ENCODE measurements around the gene NR6A1.

Gene NR6A1

DNA sequence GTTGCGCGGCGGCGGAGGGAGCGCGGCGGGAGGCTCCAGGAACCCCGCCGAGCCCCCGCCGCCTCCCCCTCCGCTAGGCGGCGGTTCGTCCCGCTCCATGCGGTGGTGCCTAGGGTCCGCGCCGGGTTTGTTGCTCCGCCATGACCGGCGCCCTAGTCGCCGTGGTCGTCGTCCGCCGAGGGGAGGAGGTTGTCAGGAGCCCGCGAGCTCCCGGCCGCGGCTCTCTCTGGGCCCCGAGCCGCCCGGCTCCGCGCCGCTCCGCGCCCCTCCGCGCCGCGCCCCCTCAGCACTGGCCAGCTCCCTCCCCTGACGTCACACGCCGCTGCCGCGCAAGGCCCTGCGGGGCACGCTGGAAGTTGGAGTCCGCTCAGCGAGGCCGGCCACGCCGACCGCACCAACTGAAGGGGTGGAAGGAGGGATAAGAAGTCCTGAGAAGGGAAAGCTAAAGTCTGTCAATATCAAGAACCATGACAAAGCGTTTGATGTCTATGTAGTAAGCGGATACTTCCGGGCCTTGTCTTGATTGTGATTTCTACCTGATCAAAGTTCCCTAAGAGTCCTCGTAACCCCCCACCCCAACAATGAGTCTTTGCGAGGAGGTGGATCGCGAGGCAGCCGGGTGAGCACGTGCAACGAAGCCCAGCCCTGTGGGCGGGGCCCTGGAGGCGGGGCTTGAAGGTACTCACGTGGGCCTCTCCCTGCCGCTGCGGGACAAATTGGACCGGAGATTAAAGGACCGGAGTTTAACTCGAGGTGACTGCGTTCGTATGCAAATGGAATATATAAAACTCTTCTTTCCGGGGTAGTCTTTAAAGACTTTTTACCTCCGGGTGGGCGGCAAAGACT lies at the start of gene NR6A1:
NR6A1 (minus strand) TSS at position 291 of the 846 bp plus-strand sequence.
- DNase-seq, result peak; percentile 74 to 98 (median 92)

DNA sequence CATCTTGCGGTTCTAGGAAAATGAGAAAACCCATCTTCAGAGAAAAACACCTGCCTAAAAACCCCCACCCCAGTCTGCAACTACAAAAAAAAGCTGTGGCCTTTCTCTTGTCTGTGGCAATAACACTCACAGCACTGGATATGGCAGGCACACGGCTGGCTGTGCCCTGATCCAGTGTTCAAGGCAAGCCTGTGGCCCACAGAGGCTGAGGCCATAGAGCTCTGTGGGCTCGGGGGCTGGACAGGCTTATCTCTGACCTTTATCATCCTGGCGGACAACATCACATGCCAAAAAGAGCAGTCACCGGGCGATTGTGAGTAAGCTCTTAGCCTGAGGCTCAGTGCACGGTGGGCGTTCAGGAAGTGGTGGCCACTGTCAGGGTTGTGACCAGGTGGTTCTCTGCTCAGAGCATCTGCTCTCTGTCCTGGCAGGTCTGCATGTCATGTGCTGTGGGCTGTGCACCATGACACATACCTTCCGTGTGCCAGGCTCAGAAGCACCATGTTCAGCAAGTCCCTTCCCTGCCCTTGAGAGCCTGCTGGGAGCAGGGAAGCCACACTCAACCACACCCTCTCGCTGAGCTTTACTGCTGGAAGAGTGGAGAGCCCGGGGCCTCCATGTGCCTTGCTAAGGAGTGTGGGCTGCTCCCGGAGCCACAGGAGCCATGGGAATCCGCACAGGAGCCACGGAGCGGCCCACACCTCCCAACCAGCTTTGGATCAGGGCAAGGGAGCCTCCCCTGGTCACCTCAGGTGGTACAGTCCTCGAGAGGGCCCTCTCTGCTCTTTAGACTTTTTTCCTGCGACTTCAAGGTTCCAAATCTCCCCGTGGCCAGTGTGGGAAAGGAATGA lies 47.5 kb upstream of the NR6A1 start:
- DNase-seq, result no peak

DNA sequence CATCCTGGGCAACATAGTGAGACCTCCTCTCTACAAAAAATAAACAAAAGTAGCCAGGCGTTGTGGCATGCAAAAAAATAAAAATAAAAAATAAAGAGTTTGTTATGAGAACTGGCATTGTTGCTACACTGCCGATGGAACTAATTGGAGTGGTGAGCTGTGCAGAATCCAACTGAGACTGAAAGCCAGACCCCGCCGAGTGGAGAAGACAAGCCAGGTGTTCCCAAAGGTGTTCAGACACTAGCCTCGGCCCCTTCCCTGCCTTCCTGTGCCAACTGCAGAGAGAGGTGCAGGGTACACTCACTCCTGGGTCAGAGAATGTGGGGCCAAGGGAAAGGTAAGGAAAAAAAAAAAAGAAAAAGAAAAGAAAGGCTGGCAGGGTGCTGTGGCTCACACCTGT lies 44.5 kb upstream of the NR6A1 start:
- no peak for DNase-seq

DNA sequence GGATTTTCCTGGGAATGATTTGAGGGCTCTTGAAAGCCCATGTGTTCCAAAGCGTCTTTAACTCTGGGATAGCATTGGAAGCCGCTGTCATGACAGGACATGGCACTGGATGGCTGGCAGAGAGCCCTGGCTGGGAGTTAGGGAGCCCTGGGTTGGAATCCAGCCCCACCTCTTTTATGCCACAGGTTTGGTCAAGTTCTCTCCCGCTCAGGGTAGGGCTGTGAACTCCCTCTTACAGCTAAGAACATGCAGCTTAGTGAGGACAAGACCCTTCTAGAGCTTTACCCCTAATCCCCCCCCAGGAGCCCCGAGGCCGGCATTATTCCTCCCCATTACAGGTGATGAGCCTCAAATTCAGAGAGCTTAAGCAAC lies 43.0 kb upstream of the NR6A1 start:
- no peak for DNase-seq

DNA sequence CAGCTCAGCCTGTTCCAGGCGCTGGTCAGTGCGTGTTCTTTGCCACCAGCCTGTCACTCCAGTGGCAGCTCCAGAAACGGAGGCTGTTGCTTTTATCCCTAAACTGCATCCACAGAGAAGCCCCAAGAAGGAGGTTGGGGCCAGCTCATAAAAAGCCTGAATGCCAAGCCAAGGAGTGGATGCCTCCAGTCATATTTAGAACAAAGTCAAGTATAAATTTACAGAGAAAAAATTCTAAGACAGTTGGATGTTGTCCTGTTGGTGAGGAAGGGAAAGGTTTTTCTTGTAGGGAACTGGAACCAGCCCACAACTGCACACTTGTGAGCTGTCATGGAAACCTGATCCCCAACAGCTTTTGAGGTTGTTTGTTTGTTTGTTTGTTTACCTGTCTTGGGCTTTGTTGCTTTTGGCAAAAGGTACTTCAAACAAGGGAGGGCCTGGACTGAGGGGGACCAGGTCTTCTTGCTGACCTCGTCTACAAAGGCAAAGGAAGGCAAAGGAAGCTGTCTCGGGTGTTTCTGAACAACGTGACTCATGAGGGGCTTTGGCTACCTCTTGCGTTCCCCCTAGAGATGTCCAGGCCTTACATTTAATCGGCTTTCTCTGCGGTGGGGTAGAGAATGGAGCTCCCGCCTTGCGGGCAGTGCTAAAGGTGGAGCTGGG lies 42.5 kb upstream of the NR6A1 start:
- no peak for DNase-seq

DNA sequence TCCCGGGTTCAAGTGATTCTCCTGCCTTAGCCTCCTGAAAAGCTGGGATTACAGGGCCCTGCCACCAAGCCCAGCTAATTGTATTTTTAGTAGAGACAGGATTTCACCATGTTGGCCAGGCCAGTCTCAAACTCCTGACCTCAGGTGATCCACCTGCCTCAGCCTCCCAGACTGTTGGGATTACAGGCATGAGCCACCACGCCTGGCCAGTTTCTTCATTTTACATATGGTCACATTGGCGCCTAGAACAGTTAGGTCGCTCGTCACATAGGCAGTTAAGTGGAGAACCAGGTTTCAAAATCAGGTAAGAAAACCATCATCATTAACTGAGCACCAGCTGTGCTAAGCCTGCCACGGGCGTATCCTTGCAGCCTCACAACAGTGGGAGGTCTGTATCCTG lies 41.9 kb upstream of the NR6A1 start:
- DNase-seq, result no peak

DNA sequence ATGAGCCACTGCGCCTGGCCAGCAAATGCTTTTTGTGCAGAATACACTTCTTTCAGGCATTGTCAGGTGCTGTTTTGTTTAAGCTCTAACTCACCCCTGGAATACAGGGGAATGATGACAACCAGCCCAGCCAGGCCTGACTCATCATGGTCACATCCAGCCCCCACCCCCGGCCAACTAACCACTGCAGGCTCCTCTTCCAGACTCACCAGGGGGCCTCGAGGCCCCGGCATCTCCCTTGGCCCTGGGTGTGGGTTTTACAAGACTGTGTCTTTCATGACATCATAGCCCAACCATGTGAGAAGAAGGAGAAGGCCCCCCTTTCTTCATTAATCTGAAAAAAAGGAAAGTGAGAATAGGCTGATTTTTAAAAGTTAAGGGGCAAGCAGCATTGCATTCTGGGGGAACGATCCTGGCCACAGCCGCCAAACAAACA lies 41.3 kb upstream of the NR6A1 start:
- DNase-seq, result peak in 1 of 14 donors; percentile 41

DNA sequence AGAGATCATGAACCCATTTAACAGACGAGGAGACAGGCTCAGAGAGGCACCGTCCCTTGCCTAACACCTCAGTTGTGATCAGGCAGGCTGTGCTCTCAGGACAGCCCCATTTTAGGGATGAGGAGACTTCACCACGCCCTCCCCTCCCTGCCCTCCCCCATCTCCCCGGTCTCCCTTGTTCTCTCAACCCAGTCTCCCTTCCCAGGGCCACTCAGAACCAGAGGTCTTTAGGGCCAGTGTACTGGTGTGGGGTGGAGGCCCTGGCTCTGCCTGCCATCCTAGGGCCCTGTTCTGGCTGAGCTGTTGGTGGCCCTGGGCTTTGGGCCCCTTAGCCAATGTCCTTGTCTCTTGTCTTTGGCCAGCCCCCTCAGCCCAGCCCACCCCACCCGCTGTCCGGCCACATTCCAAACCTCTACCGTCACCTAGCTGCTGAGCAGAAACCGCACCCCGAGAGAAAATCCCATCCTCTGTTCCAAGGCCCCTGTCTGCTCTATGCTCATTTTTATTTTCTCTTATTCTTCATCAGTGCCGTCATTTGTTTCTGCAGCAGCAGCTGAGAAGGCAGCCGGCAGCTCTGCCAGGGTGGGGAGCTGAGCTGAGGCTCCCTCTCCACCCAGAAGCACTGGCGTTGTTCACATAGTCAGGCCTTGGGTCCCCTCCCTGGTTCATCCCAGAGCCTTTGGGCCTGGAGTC lies 39.7 kb upstream of the NR6A1 start:
- DNase-seq, result no peak

DNA sequence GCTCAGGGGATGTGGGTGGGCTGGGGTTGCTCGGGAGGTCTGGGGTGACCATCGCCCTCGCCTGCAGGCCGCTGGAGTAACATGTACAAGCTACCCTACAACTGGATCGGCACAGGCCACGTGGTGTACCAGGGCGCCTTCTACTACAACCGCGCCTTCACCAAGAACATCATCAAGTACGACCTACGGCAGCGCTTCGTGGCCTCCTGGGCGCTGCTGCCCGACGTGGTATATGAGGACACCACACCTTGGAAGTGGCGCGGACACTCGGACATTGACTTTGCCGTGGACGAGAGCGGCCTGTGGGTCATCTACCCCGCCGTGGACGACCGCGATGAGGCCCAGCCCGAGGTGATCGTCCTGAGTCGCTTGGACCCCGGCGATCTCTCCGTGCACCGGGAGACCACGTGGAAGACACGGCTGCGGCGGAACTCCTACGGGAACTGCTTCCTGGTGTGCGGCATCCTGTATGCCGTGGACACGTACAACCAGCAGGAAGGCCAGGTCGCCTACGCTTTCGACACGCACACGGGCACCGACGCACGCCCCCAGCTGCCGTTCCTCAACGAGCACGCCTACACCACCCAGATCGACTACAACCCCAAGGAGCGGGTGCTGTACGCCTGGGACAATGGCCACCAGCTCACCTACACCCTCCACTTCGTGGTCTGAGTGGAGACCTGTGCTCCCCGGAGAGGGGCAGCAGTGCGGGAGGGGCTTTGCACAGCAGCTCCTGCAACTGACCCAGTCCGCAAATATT lies 38.8 kb upstream of the NR6A1 start:
- DNase-seq, result no peak

DNA sequence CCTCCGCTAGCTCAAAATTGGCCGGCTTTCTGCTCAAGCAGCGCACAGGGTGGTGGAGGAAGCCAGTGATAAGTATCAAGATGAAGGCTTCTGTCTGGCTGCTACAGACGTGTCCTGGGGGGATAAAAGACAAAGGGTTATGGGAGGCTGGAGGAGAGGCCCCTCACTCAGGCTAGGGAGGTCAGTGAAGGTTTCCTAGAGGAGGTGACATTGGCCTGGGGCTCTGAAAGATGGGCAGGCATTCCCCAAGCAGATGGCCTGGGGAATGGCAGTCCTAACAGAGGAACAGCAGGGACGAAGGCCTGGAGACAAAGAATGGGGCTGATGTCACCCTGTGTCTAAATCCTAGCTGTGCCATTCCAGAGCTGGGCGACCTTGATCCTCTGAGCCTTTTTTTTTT lies 38.1 kb upstream of the NR6A1 start:
- no peak for DNase-seq

DNA sequence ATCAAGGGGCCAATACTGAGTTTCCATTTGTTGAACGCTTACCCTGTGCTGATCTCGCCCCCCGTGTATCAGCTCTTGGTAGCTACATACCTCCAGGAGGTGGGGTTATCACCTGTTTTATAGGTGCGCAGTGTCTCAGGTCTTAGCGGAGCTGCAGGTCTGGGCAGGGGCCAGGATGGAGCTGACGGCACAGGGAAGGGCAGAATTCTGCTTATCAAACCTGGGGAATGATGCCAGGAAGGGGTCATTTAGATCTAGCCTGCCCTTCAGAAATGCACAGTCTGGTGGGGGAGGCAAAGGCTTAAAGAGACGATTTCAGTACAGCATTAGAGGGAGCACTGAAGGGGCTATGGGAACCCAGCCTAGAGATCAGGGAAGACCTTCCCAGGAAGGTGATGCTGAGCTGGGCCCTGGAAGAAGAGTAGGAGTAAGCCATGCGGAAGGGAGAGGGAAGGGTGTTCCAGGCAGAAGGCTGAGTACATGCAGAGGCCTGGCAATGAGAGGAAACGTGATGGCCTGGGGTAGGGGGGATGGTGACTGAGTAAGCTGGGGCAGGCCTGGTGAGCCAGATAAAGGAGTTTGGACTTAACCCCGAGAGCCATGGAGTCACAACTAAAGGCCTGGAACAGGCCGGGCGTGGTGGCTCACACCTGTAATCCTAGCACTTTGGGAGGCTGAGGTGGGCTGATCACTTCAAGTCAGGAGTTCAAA lies 37.3 kb upstream of the NR6A1 start:
- no peak for DNase-seq

DNA sequence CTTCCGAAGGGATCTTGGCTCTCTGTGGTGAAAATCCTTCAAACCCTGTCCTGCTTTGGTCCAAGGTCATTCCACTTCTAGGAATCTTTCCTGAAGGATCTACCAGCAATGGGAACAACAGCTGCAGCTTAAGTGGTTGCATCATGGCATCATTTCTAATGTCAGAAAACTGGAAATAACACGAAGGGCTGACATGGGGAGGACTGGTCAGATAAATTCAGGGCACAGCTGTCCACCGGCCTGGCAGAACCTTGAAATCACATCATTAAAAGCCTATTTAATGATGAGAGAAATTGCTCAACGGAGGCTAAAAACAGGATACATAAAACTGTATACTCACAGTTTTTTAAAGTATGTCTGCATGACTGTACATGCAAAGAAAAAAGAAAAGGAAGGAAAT lies 34.1 kb upstream of the NR6A1 start:
- DNase-seq, result no peak

DNA sequence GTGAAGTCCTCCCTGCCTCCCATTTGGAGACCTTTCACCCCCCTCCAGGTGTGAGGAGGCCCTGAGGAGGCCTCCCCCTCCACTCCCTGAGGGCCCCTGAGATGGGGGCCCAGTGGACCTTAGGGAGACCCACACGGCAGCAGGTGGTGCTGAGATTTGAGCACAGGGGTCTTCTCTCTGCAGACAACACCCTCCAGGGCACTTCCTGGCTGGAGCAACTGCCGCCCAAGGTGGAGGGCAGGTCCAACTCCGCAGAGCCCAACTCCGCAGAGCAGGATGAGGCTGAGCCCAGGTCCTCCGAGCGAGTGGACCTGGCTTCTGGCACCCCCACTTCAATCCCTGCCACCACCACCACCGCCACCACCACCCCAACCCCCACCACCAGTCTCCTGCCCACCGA lies 32.8 kb upstream of the NR6A1 start:
- no peak for DNase-seq

DNA sequence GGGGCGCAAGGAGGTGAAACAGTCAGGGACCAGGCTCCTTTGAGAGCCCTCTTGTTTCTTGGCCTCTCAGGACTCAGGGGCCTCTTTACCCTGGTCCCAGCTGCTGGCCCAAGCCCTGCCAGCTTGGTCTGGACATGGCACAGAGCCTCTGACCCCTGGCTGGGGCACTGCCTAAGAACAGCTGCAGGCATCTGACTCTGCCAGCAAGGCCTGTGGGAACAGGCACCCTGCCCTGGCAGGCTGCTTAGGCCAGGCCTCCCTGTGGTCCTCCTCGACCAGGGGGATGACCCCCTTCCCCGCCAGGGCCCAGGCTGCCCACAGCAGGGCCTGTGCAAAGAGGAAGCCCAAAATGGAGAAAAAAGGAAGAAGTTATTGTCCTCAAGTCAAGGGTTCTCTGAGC lies 31.3 kb upstream of the NR6A1 start:
- DNase-seq, result peak in 1 of 14 donors; percentile 15

DNA sequence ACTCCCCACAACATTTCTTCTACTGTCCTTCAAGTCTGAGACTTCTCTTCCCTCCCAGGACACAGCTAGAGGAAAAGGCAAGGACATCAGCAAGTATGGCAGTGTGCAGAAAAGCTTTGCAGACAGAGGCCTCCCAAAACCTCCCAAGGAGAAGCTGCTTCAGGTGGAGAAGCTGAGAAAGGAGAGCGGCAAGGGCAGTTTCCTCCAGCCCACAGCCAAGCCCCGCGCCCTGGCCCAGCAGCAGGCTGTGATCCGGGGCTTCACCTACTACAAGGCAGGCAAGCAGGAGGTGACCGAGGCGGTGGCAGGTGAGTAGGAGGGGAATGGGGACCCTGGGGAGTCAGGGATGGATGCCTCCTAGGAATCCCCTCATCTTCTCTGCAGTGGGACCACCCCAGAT lies 30.2 kb upstream of the NR6A1 start:
- no peak for DNase-seq

DNA sequence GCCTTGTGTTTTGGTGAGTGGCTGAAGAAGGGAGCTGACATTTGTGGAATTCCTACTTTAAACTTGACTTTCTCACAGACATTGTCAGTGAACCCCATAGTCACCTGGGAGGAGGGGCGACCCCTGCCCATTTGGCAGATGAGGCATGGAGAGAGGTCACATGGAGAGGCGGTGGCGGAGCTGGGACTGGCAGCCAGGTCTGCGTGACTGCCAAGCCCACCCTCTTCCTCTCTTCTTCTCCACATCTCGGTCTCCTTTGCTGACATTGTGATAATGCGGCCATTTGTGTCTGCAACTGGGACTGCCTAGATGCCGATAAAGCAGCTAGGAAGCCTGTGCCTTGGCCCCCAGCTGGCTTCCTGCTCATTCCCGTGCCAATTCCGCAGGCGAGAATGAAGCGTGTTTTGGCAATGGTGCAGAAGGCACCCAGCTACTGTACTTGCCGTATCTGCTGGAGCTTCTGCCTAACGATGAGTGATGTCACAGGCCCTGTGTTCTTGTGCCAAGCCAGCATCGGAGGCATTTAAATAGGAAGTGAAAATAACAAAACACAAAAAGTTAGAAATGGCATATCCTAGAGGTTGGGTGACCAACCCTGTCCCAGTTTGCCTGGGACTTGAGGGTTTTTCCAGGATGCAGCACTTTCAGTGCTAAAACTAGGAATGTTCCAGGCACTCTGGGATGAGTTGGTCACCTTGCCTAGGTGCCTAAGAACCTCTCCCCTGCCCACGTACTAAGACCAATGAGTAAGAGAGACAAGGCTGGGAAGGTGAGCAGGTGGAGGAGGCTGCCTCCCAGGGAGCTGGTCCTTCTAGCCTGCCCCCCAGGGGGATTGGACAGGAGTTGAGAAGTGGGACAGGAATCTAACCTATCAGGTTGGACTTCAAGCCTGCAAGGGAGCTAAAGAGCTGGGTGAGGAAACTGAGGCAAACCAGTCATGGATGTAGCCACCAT lies 29.5 kb upstream of the NR6A1 start:
- peak in 6 of 14 donors; percentile 10 to 45 (median 28) for DNase-seq

DNA sequence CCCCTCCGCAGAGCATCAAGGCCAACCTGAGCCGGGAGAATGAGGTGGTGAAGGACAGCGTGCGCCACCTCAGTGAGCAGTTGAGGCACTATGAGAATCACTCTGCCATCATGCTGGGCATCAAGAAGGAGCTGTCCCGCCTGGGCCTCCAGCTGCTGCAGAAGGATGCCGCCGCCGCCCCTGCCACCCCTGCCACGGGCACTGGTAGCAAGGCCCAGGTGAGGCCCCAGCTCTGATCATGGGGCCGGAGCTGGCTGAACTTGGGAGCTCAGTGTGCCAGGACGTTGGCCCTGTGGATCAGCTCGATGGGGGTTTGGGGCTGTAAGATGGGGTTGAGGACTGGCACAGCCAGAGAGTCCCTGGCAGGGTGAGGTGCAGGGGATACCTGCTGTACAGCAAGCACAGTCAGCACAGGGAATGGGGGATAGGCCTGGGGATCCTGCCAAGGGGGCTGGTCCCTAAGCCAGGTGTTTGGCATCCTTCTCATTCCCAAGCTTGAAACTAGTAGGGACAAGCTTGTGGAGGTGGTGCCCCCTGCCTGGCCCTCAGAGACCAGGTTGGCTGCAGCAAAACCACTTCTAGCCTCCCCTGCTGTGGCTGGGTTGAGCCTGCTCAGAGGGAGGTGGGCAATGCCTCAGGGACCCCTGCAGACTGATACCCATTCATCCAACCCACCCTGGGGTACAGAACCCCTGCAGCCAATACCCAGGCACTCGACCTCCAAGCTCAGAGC lies 28.3 kb upstream of the NR6A1 start:
- DNase-seq, result no peak

DNA sequence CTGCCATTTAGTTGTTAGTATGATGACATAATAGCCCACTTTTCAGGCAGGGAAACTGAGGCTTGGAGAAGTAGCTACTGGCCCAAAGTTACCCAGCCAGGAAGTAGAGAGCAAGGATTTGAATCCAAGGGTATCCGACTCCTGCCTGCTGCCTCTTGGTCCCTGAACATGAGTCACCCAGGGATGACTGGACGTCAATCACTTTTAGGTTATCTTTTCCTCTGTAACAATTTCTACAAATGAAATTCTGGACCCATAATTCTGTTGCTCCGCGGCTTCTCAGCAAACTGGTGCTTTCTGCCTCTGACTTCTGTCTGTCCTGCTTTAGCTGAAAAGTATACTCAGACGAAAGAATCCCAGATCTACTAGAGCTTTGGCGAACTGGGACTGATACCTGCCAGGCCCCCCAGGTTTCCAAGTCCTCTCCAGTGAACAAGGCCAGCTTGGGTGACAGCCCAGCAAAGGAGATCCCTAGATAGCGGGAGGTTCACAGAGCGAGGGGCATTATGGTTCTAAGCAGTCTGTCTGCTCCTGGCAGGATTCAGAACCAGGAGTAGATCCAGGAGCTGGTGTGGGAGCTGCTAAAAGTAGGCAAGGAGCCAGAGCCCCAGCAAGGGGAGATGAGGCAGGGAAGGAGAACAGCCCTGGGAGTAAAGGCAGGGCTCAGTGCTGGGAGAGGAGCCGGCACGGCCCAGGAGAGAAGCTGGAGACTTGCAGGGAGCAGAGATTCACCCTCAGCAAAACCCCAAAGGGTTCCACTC lies 26.4 kb upstream of the NR6A1 start:
- no peak for DNase-seq

Data from C1 segment of cervical spinal cord (tissue), 14 donors.